Suppressor macrophage (primary cell): ENCODE data around the gene DEAF1.

ENCODE experiments used
- DNase-seq, 4 experiments: peaks; one replicate each; pipeline ENCODE4 v3.0.0-alpha.2; 2020 to 2022

Gene DEAF1

GRCh38 chr11:645536-645935 lies 49.5 kb downstream of the DEAF1 start:
- DNase-seq: no peak

- DNase-seq: no peak
Measured at GRCh38 chr11:643849-644738, 50.9 kb downstream of the DEAF1 start.

- DNase-seq: no peak
Measured at GRCh38 chr11:643366-643765, 51.7 kb downstream of the DEAF1 start.

- no peak for DNase-seq
Measured at GRCh38 chr11:641806-642370, 53.1 kb downstream of the DEAF1 start.

- peak; percentile 54 to 72 (median 64) for DNase-seq
Measured at GRCh38 chr11:640021-640706, 54.9 kb downstream of the DEAF1 start.

GRCh38 chr11:639332-639955 lies 55.6 kb downstream of the DEAF1 start:
- DNase-seq: peak in 2 of 4 experiments; percentile 22 to 38

GRCh38 chr11:638631-639331 lies 56.2 kb downstream of the DEAF1 start:
- DNase-seq: no peak

GRCh38 chr11:637593-638521 lies 57.2 kb downstream of the DEAF1 start:
- no peak for DNase-seq

- no peak for DNase-seq
Measured at GRCh38 chr11:637333-637592, 57.8 kb downstream of the DEAF1 start.

- peak in 2 of 4 experiments; percentile 20 to 47 for DNase-seq
Measured at GRCh38 chr11:636511-637332, 58.3 kb downstream of the DEAF1 start, which contains the start of gene DRD4. Gene DRD4, plus strand, starts transcription at chr11:637269. Its CDS starts 36 bp downstream, at chr11:637305.

GRCh38 chr11:635945-636510 lies 59.0 kb downstream of the DEAF1 start:
- no peak for DNase-seq

- no peak for DNase-seq
Measured at GRCh38 chr11:630871-631270, 64.2 kb downstream of the DEAF1 start.

GRCh38 chr11:629237-629583 lies 65.8 kb downstream of the DEAF1 start:
- peak in 1 of 4 experiments; percentile 15 for DNase-seq

GRCh38 chr11:628056-628455 lies 67.0 kb downstream of the DEAF1 start:
- DNase-seq: no peak

- no peak for DNase-seq
Measured at GRCh38 chr11:627308-627576, 67.8 kb downstream of the DEAF1 start.

- no peak for DNase-seq
Measured at GRCh38 chr11:626475-627307, 68.3 kb downstream of the DEAF1 start, which contains the start of gene SCT. Gene SCT, minus strand, starts transcription at chr11:627181. Its CDS starts 38 bp downstream, at chr11:627143.

- no peak for DNase-seq
Measured at GRCh38 chr11:625636-626268, 69.3 kb downstream of the DEAF1 start.

- DNase-seq: no peak
Measured at GRCh38 chr11:624705-625635, 70.1 kb downstream of the DEAF1 start, which contains the start of gene CDHR5. Gene CDHR5, minus strand, starts transcription at chr11:624955. Its CDS starts 53 bp downstream, at chr11:624902.
